GM23338 (cell line): Measurements from ENCODE around the gene TRIM72. TPM values are rescaled to one million over a fixed set of nuclear protein-coding genes. Genes with fewer than 3 reads are reported as not detected.

ENCODE experiments used
- ATAC-seq: fragments of 200-7000 bp; cut with Tn5 transposase; 3 replicates; pipeline ENCODE4 v1.9.1; 2020
- DNase-seq: peaks from one replicate; pipeline ENCODE4 v3.0.0-alpha.2; 2015; ENCODE audit warnings: low spot score
- H2AFZ ChIP-seq: fragments of 200-600 bp; sonication (generic); 2 replicates; pipeline ENCODE4 v1.8.0; 2016; ENCODE audit warnings: antibody characterized with exemption, mild to moderate bottlenecking, moderate library complexity
- H3F3A ChIP-seq: fragments of 200-600 bp; sonication (generic); replicated peaks from 2 replicates; pipeline ENCODE4 v1.8.0; 2017; ENCODE audit warnings: antibody characterized with exemption, mixed run types, low read depth
- H3K27ac ChIP-seq: fragments of 200-600 bp; sonication (generic); 2 replicates; pipeline ENCODE4 v1.6.1; 2016; ENCODE audit warnings: low read depth
- H3K27me3 ChIP-seq: fragments of 200-600 bp; sonication (generic); 2 replicates; pipeline ENCODE4 v1.8.0; 2016; ENCODE audit warnings: mild to moderate bottlenecking, mixed run types, moderate library complexity; ENCODE audit not compliant: insufficient read depth
- H3K36me3 ChIP-seq: fragments of 200-600 bp; sonication (generic); 2 replicates; pipeline ENCODE4 v1.8.0; 2016; ENCODE audit warnings: mild to moderate bottlenecking; ENCODE audit not compliant: insufficient read depth
- H3K4me1 ChIP-seq: fragments of 200-600 bp; sonication (generic); 2 replicates; pipeline ENCODE4 v1.8.0; 2016; ENCODE audit warnings: mild to moderate bottlenecking, moderate library complexity; ENCODE audit not compliant: insufficient read depth
- H3K4me2 ChIP-seq: fragments of 200-600 bp; sonication (generic); 2 replicates; pipeline ENCODE4 v1.7.1; 2017; ENCODE audit warnings: mixed run types
- H3K4me3 ChIP-seq: fragments of 200-600 bp; sonication (generic); 2 replicates; pipeline ENCODE4 v1.6.1; 2016; ENCODE audit warnings: mixed run types
- H3K79me2 ChIP-seq: fragments of 200-600 bp; sonication (generic); replicated peaks from 2 replicates; pipeline ENCODE4 v1.8.0; 2017; ENCODE audit warnings: mild to moderate bottlenecking; ENCODE audit not compliant: insufficient read depth
- H3K9me2 ChIP-seq: fragments of 200-600 bp; sonication (generic); 2 replicates; pipeline ENCODE4 v1.8.0; 2017; ENCODE audit not compliant: insufficient read depth
- H4K20me1 ChIP-seq: fragments of 200-600 bp; sonication (generic); replicated peaks from 2 replicates; pipeline ENCODE4 v1.8.0; 2017; ENCODE audit warnings: mild to moderate bottlenecking; ENCODE audit not compliant: insufficient read depth
- H3K27ac Mint-ChIP-seq: 2 replicates; pipeline ENCODE4 v1.8.0; 2020; ENCODE audit warnings: inconsistent platforms, mild to moderate bottlenecking, moderate library complexity, mixed read lengths
- H3K27me3 Mint-ChIP-seq: 3 replicates; pipeline ENCODE4 v1.8.0; 2022; ENCODE audit warnings: low read depth, mild to moderate bottlenecking, moderate library complexity, mixed read lengths, inconsistent platforms; ENCODE audit not compliant: insufficient read depth, poor library complexity
- H3K36me3 Mint-ChIP-seq: 3 replicates; pipeline ENCODE4 v1.8.0; 2021; ENCODE audit warnings: low read depth, mild to moderate bottlenecking, inconsistent platforms, moderate library complexity, mixed read lengths
- H3K4me1 Mint-ChIP-seq: 3 replicates; pipeline ENCODE4 v1.8.0; 2020; ENCODE audit warnings: mild to moderate bottlenecking, inconsistent platforms, mixed read lengths
- H3K4me3 Mint-ChIP-seq: 3 replicates; pipeline ENCODE4 v1.8.0; 2021; ENCODE audit warnings: moderate library complexity, mild to moderate bottlenecking, inconsistent platforms, mixed read lengths
- H3K9me3 Mint-ChIP-seq: 3 replicates; pipeline ENCODE4 v1.8.0; 2020; ENCODE audit warnings: moderate library complexity, mild to moderate bottlenecking, inconsistent platforms, mixed read lengths
- CREB1 ChIP-seq: fragments of 250-450 bp; sonication (Bioruptor Pico); IDR thresholded peaks from 2 replicates; pipeline ENCODE4 v1.5.0; 2020; ENCODE audit warnings: low read depth, mild to moderate bottlenecking, moderate library complexity
- CTCF ChIP-seq, 2 experiments: fragments of 200-600 bp in 1 of 2; sonication (generic) in 1 of 2; conservative IDR thresholded peaks; 2 replicates each; pipeline versions ENCODE4 v1.5.1 to v1.6.1; 2016 to 2017; ENCODE audit warnings: antibody characterized with exemption in 2 of 2, low read depth in 2 of 2, mild to moderate bottlenecking in 2 of 2, moderate library complexity in 1 of 2
- EZH2 ChIP-seq: fragments of 200-600 bp; sonication (generic); IDR thresholded peaks from one replicate; pipeline ENCODE4 v1.8.0; 2017; ENCODE audit warnings: antibody characterized with exemption, mild to moderate bottlenecking, low read depth; ENCODE audit not compliant: unreplicated experiment
- EZH2phosphoT487 ChIP-seq: fragments of 200-600 bp; sonication (generic); IDR thresholded peaks from one replicate; pipeline ENCODE4 v1.8.1; 2018; ENCODE audit warnings: antibody characterized with exemption; ENCODE audit not compliant: unreplicated experiment
- JUNB ChIP-seq: IDR thresholded peaks from one replicate; pipeline ENCODE4 v1.6.1; 2016; ENCODE audit warnings: antibody characterized with exemption; ENCODE audit not compliant: unreplicated experiment
- NANOG ChIP-seq: IDR thresholded peaks from 2 replicates; pipeline ENCODE4 v1.6.1; 2016; ENCODE audit warnings: antibody characterized with exemption, borderline replicate concordance
- POLR2AphosphoS5 ChIP-seq: IDR thresholded peaks from 2 replicates; pipeline ENCODE4 v1.6.1; 2016; ENCODE audit warnings: antibody characterized with exemption, low read depth
- REST ChIP-seq: IDR thresholded peaks from one replicate; pipeline ENCODE4 v1.6.1; 2018; ENCODE audit warnings: antibody characterized with exemption; ENCODE audit not compliant: unreplicated experiment
- STAT1 ChIP-seq: IDR thresholded peaks from one replicate; pipeline ENCODE4 v1.6.1; 2016; ENCODE audit warnings: antibody characterized with exemption; ENCODE audit not compliant: unreplicated experiment
- ZNF114 ChIP-seq: fragments of 250-450 bp; sonication (Bioruptor Pico); IDR thresholded peaks from 2 replicates; pipeline ENCODE4 v1.5.0; 2020; ENCODE audit warnings: mild to moderate bottlenecking, moderate library complexity
- ZNF331 ChIP-seq: fragments of 250-450 bp; sonication (Bioruptor Pico); IDR thresholded peaks from 2 replicates; pipeline ENCODE4 v1.5.0; 2020; ENCODE audit warnings: low read depth, mild to moderate bottlenecking, moderate library complexity
- ZNF462 ChIP-seq: fragments of 250-450 bp; sonication (Bioruptor Pico); IDR thresholded peaks from 2 replicates; pipeline ENCODE4 v1.5.0; 2020; ENCODE audit warnings: mild to moderate bottlenecking, moderate library complexity
- polyA plus RNA-seq: library from polyadenylated mRNA; unstranded; fragments of >200 nt; fragmentation: Nextera tagmentation; extraction: Ambion mirVana; gene quantifications from 2 replicates; pipeline ENCODE4 v1.2.1, GENCODE V29; 2016
- total RNA-seq: library from RNA; depleted of rRNA; stranded (reverse); fragments of >200 nt; shearing (Covaris generic); gene quantifications from 2 replicates; pipeline ENCODE4 v1.2.3, GENCODE V29; 2014
- TF ChIP-seq, protein P1 (sequence below): IDR thresholded peaks from 2 replicates; pipeline ENCODE4 v1.6.1; 2016; ENCODE audit warnings: antibody characterized with exemption

Gene TRIM72
- total and polyA plus RNA-seq, 2 experiments from 2014 or later = 0.81 to 1.3 TPM

DNA sequence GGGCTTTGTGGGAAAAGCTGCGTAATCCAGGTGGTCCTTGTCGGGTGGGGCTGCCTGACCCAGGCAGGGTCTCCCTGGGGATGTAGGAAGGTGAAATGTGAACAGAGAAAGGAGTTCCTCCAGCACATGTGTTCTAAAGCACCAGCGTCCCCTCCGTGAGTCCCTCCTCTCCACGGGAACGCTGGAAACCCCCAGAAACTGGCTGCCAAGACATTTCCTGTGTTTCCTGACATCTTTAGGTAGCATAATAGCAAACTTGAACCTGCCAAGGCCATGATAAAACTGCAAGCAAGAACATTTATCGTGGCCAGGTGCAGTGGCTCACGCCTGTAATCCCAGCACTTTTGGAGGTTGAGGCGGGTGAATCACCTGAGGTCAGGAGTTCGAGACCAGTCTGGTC is 15.6 kb downstream of the TRIM72 start:
- Histone ChIP-seq H4K20me1 (no peaks in the 10 kb centered on the region), H3K79me2 (no peaks in the 10 kb centered on the region), H3K27me3 (no peaks in the 10 kb centered on the region), H2AFZ (no peak overlapping the region), H3K36me3 (no peaks in the 10 kb centered on the region), H3K4me3 (no peak overlapping the region), H3F3A (no peaks in the 10 kb centered on the region), H3K27ac (no peak overlapping the region), H3K9me2 (no peaks in the 10 kb centered on the region), H3K4me1 (no peaks in the 10 kb centered on the region), H3K4me2 (no peak overlapping the region)
- Mint-ChIP-seq H3K4me1 (peaks cover 3% of the 10 kb centered on the region; the same call in 1 of the 3 replicates), H3K9me3 (peaks cover 31% of the 10 kb centered on the region), H3K27ac (no peak overlapping the region), H3K4me3 (no peak overlapping the region), H3K36me3 (peaks cover 14% of the 10 kb centered on the region), H3K27me3 (peaks cover 15% of the 10 kb centered on the region)
- DNase-seq (no peak), ATAC-seq (no peak)
- TF ChIP-seq STAT1 (no peak), CREB1 (CRISPR knock-in tag) (no peak), NANOG (no peak), EZH2phosphoT487 (no peak), ZNF114 (CRISPR knock-in tag) (no peak), REST (no peak), EZH2 (no peak), ZNF331 (no peak), POLR2AphosphoS5 (no peak), CTCF (conservative IDR thresholded peaks at IDR 0.05; ENCODE audit: low read depth in 2 of 2) (no peak), JUNB (no peak), ZNF462 (no peak)
- TF ChIP-seq, protein P1, sequence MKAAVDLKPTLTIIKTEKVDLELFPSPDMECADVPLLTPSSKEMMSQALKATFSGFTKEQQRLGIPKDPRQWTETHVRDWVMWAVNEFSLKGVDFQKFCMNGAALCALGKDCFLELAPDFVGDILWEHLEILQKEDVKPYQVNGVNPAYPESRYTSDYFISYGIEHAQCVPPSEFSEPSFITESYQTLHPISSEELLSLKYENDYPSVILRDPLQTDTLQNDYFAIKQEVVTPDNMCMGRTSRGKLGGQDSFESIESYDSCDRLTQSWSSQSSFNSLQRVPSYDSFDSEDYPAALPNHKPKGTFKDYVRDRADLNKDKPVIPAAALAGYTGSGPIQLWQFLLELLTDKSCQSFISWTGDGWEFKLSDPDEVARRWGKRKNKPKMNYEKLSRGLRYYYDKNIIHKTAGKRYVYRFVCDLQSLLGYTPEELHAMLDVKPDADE = no peak
